ENCODE measurements around the gene STRN.
"Not testable (repeated sequence)": the region's sequence is repeated elsewhere in the genome, so short reads cannot be mapped to it uniquely, and the experiment has no call there.

STRN gene, protein sequence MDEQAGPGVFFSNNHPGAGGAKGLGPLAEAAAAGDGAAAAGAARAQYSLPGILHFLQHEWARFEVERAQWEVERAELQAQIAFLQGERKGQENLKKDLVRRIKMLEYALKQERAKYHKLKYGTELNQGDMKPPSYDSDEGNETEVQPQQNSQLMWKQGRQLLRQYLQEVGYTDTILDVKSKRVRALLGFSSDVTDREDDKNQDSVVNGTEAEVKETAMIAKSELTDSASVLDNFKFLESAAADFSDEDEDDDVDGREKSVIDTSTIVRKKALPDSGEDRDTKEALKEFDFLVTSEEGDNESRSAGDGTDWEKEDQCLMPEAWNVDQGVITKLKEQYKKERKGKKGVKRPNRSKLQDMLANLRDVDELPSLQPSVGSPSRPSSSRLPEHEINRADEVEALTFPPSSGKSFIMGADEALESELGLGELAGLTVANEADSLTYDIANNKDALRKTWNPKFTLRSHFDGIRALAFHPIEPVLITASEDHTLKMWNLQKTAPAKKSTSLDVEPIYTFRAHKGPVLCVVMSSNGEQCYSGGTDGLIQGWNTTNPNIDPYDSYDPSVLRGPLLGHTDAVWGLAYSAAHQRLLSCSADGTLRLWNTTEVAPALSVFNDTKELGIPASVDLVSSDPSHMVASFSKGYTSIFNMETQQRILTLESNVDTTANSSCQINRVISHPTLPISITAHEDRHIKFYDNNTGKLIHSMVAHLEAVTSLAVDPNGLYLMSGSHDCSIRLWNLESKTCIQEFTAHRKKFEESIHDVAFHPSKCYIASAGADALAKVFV

DNA sequence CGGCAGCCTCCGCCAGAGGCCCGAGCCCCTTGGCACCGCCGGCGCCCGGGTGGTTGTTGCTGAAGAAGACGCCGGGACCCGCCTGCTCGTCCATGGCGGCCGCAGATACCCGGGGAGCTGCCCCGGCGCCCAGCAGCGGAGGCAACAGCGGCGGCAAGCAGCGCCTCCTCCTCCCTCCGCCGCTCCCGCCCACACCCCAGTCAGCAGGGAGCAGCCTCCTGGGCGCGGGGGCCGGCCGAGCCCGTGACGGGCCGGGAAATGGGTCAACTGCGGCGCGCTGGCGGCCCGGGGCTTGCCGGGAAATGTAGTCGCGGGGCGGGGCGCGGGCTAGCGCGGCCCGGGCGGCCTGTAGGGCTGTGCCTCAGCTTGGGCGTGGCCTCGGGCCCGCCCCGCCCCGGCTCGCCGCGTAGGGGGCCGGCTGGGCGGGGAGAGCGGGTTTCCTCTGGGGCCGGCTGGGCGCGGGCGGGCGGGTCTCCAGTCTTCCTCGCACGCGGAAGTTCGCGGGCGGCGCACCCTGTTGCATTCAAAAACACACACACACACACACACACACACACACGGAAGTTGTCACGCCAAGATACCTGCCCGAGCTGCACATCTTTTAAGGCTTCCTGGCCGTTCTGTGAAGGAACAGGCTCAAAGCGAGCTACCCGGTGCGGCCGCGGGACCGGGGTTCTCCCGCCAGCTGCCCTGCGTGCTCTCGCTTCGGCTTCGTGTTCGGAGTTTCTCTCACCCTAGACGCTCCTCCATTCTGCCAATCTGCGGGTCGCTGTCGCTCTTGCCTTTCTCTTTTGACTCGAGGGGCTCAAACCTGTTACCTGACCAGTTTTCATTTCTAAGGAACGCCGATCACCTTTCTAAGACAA, at the start of gene STRN:
Gene STRN, minus strand, starts transcription at position 167 of the 866 bp plus-strand sequence. Its CDS starts 73 bp downstream, at position 94.
- DNase-seq (ENCODE audit: low spot score): peak; percentile 99
- TF ChIP-seq, protein P1, sequence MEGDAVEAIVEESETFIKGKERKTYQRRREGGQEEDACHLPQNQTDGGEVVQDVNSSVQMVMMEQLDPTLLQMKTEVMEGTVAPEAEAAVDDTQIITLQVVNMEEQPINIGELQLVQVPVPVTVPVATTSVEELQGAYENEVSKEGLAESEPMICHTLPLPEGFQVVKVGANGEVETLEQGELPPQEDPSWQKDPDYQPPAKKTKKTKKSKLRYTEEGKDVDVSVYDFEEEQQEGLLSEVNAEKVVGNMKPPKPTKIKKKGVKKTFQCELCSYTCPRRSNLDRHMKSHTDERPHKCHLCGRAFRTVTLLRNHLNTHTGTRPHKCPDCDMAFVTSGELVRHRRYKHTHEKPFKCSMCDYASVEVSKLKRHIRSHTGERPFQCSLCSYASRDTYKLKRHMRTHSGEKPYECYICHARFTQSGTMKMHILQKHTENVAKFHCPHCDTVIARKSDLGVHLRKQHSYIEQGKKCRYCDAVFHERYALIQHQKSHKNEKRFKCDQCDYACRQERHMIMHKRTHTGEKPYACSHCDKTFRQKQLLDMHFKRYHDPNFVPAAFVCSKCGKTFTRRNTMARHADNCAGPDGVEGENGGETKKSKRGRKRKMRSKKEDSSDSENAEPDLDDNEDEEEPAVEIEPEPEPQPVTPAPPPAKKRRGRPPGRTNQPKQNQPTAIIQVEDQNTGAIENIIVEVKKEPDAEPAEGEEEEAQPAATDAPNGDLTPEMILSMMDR (IDR thresholded peaks at IDR 0.05; ENCODE audit: extremely low read depth, missing control alignments): no peak

DNA sequence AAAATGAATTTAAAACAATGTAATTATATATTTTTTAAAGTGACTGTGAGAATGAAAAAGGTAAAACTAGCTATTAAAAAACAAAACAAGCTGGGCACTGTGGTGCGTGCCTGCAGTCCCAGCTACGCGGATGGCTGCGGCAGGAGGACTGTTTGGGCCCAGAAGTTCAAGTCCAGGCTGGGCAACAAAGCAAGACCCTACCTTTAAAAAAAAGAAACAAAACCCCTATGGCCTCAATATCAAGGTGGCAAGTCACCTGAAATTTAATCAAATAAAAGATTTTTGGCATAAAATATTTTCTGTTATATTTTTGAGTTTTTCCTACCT, 46.9 kb upstream of the STRN start:
- TF ChIP-seq, protein P1 (IDR thresholded peaks at IDR 0.05; ENCODE audit: extremely low read depth, missing control alignments): no peak
- no peak for DNase-seq (ENCODE audit: low spot score)

DNA sequence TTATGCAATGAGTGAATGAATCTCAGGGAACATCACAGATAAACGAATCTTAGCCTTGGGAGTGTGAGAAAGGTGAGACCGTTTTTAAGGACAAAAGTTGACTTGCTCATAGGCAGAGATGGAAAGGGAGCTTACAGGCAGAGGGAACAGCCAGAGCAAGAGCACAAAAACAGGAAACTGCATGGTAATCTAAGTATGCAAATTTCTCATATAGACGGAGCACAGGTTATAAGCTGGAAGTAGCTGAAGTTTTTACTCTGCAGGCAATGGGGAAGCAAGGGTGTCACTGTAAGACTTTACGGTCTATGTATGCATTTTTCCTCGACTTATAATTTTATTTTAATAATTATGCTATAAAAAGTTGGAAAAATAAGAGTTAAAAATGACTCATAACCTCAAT, 44.8 kb upstream of the STRN start:
- TF ChIP-seq, protein P1 (IDR thresholded peaks at IDR 0.05; ENCODE audit: extremely low read depth, missing control alignments): no peak
- DNase-seq (ENCODE audit: low spot score): no peak

DNA sequence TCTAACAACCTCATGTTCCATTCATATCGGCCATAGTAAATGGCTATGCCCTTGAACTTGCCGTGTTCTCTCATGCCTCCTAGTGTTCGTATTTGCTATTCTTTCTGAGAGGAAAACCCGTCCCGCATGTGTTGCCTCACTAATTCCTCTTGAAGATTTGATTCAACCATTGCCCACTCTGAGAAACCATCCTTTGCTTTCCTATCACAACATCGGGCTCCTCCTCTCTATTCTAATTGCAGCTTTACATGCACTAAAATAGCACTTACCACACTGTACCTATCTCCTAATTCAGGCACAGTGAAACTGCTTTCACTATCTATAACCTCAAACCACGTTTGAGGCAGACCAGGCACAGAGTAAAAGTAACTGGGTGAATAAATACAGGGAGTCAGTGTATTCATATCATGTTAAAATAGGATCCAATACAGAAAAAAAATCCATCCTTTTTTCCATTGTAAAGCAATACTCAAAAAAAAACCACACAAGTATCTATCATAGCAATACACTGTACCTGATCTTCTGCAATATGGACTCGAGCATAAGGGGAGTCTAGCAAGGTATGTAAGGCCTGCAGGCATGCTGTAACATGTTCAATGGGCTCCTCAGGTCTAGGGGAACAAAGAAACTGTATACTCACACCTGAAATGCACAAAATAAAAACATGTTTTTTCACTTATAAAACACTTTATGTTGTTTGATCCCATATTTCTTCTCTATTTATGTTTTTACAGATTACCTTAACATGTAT, 39.0 kb upstream of the STRN start:
- DNase-seq (ENCODE audit: low spot score): peak; percentile 29
- TF ChIP-seq, protein P1 (IDR thresholded peaks at IDR 0.05; ENCODE audit: extremely low read depth, missing control alignments): peak; percentile 47

DNA sequence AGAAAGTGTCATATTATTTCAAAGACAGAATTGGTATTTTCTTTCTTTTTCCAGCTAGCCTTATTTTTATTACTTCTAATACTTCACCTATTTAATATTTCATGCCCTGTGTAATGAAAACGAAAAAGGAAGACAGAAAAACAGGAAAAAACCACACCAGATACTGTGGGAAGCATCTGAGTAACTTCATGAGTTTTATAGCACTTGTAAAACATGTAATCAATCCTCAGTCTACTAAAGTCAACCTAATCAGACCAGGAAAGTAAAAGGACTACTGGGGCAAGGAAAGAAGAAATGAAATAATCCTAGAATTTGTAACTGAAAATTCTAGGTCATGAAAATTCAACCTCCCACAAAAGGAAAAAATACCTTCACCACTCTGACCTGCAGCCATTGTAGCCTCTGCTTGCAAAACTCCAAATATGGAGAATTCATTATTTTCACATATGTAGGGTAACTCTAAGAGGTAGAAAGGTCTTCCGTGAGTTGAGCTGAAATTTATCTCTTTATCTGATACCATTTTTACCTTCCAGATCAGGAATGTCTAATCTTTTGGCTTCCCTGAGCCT, 34.7 kb upstream of the STRN start:
- TF ChIP-seq, protein P1 (IDR thresholded peaks at IDR 0.05; ENCODE audit: extremely low read depth, missing control alignments): no peak
- DNase-seq (ENCODE audit: low spot score): no peak

DNA sequence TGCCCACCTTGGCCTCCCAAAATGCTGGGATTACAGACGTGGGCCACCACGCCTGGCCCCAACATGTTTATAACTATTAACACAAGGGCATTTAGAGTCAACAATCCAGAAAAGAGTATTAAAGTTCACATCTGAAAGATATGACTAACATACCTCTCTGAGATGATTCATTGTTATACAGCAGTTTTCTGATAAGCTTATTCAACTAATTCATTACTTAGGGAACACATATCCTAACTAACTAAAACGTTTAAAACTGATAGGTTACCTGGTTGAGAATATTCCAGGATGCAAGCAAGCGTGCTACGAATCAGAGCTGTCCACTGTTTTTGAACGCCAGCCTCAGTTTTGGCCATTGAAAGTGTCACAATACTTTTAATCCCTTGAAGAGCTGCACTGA, 34.0 kb upstream of the STRN start:
- TF ChIP-seq, protein P1 (IDR thresholded peaks at IDR 0.05; ENCODE audit: extremely low read depth, missing control alignments): no peak
- DNase-seq (ENCODE audit: low spot score): no peak

DNA sequence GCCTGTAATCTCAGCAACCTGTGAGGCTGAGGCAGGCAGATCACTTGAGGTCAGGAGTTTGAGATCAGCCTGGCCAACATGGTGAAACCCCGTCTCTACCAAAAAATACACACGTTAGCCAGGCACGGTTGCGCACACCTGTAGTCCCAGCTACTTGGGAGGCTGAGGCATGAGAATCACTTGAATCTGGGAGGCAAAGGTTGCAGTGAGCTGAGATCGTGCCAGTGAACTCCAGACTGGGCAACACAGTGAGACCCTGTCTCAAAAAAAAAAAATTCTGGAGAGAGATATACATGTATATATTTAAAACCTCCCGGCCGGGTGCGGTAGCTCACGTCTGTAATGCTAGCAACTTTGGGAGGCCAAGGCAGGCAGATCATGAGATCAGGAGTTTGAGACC, 33.1 kb upstream of the STRN start:
- DNase-seq (ENCODE audit: low spot score): not testable (repeated sequence)
